ENCODE measurements around the gene TMEM63B. TPM values are rescaled to one million over a fixed set of nuclear protein-coding genes. Genes with fewer than 3 reads are reported as not detected.

TMEM63B gene
- 29.0 and 43.2 TPM in 2 replicates for total RNA-seq (2014; rRNA removed; shearing (Covaris generic))
- 14.1 and 14.3 TPM in 2 replicates for polyA plus RNA-seq (2016; fragmentation: Nextera tagmentation; extraction: Ambion mirVana)

DNA sequence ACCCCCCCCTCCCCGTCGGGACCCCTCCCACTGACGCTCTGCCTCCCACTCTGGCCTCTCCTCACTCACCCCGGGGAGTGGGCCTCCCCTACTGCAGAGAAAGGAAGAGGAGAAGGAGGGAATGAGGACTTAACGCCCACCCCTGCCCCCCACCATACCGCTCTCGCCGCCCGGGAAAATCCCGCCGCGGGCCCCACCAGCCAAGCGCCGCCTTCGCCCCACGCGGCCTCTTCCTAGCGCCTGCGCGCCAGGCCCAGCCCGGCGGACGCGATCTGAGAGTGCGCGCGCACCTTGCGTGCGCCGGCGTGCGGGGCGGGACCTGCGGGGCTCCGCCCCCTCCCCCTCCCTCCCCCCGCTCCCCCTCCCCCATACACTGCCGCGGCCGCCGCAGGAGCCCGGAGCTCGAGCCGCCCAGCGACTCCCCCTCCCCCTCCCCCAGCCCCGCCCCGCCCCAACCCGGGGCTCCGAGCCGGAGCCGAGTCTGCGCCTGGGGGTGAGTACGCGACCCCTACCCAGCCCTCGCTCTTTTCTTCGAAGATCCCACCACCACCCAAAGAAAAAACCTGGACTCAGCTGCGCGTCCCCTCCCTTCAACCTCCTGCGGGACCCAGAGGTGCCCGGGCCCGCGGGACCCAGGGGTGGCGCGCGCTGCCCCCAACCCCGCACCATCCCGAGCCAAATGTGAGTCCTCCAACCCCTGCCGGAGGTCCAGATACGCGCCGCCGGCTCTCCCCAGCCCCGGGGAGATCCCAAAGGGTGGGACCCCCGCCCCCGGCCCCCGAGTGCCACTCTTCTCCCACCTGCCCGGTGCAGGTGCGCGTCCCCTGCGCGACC is at the start of gene TMEM63B, which contains the start of gene MRPL14:
TSS of gene TMEM63B (plus strand) at position 369 of the 834 bp plus-strand sequence. CDS start 7,031 bp downstream, outside the sequence.
TSS of gene MRPL14 (minus strand) at position 267 of the 834 bp plus-strand sequence. CDS start 10,841 bp downstream, outside the sequence.
- H3K27me3 ChIP-seq (replicated peaks; ENCODE audit: insufficient read depth): no peaks in the 10 kb centered on the region
- H3F3A ChIP-seq (ENCODE audit: insufficient read depth): peaks cover 10% of the 10 kb centered on the region
- in situ Hi-C loops (cut with MboI): no loop called here
- peaks cover 86% of the 10 kb centered on the region for H3K79me2 ChIP-seq (ENCODE audit: insufficient read depth)
- H3K36me3 ChIP-seq (ENCODE audit: low read depth): no peaks in the 10 kb centered on the region
- peaks cover 31% of the 10 kb centered on the region for H3K4me1 ChIP-seq (ENCODE audit: insufficient read depth)
- WGBS, 2 experiments (ENCODE audit: low coverage in 1 of 2, low lambda C conversion rate in 2 of 2, missing lambda C conversion rate in 2 of 2): 1% methylated on average over 78 of the region's 80 CpGs; no CpG with 5 or more reads in 1 of the 2 experiments
- H3K9me2 ChIP-seq (ENCODE audit: insufficient read depth): no peaks in the 10 kb centered on the region
- H2AFZ ChIP-seq: peak within 1 kb of the TSS; percentile 81
- H3K4me3 ChIP-seq: peak within 1 kb of the TSS; percentile 86
- peak; percentile 97 for DNase-seq
- peaks cover 13% of the 10 kb centered on the region; the same call in 1 of the 2 replicates for H4K20me1 ChIP-seq (ENCODE audit: insufficient read depth)
- TF ChIP-seq EZH2 (IDR thresholded peaks at IDR 0.05; ENCODE audit: insufficient read depth, poor library complexity, severe bottlenecking): no peak
- no peak for TF ChIP-seq EZH2phosphoT487 (IDR thresholded peaks at IDR 0.05; ENCODE audit: insufficient read depth, low read depth)
- H3K27ac ChIP-seq: peak within 1 kb of the TSS; percentile 80
- peak within 1 kb of the TSS; percentile 87 for H3K4me2 ChIP-seq (ENCODE audit: unreplicated experiment)
- no peaks in the 10 kb centered on the region for H3K9me3 ChIP-seq (ENCODE audit: low read depth)
- peak within 1 kb of the TSS; percentile 89 for H3K9ac ChIP-seq

DNA sequence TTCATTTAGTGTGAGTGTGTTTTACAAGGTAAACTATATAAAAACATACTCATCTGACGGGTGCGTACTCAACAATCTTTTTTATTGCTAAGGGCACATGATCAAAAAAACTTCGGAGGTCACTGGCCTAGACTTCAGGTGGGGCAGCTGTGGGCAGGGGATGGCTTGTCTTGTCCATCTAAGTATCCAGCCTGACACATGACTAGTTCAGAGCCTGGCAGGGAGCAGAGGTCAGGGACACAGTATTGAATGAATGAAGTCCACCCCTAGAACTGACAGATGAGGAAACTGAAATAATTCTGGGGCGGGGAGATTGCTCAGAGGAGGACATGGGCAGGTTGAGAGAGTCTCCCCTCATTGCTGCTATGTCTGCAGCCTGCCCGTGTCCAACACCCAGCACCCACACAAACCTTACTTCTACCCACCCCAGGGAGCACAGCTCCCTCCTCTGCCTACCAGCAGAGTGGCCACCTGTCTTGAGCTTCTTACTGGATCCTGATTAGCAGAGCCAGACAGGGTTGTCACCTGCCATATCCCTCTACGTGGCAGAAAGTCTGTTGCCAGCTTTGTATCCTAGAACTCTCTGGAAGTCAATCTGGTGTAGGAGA is 49.0 kb upstream of the TMEM63B start:
- Histone ChIP-seq H3K9me3 (ENCODE audit: low read depth) (no peaks in the 10 kb centered on the region), H3K9ac (no peak overlapping the region), H3K4me2 (ENCODE audit: unreplicated experiment) (no peak overlapping the region), H3K4me1 (ENCODE audit: insufficient read depth) (peaks cover 17% of the 10 kb centered on the region), H3K79me2 (ENCODE audit: insufficient read depth) (no peaks in the 10 kb centered on the region), H3K36me3 (ENCODE audit: low read depth) (no peaks in the 10 kb centered on the region), H3F3A (ENCODE audit: insufficient read depth) (peaks cover 4% of the 10 kb centered on the region; the same call in 1 of the 2 replicates), H4K20me1 (ENCODE audit: insufficient read depth) (no peaks in the 10 kb centered on the region), H3K27me3 (replicated peaks; ENCODE audit: insufficient read depth) (no peaks in the 10 kb centered on the region), H3K27ac (no peak overlapping the region), H2AFZ (no peak overlapping the region), H3K9me2 (ENCODE audit: insufficient read depth) (no peaks in the 10 kb centered on the region), H3K4me3 (no peak overlapping the region)
- WGBS, 2 experiments (ENCODE audit: low coverage in 1 of 2, low lambda C conversion rate in 2 of 2, missing lambda C conversion rate in 2 of 2): 92 to 97% methylated on average over 6 of the region's 6 CpGs
- in situ Hi-C loops (cut with MboI): loop anchor here (25.0 kb wide), 1 partner anchor 416 kb away; no protein-coding TSS in a partner anchor
- TF ChIP-seq EZH2phosphoT487 (IDR thresholded peaks at IDR 0.05; ENCODE audit: insufficient read depth, low read depth): no peak
- no peak for TF ChIP-seq EZH2 (IDR thresholded peaks at IDR 0.05; ENCODE audit: insufficient read depth, poor library complexity, severe bottlenecking)
- DNase-seq: no peak

DNA sequence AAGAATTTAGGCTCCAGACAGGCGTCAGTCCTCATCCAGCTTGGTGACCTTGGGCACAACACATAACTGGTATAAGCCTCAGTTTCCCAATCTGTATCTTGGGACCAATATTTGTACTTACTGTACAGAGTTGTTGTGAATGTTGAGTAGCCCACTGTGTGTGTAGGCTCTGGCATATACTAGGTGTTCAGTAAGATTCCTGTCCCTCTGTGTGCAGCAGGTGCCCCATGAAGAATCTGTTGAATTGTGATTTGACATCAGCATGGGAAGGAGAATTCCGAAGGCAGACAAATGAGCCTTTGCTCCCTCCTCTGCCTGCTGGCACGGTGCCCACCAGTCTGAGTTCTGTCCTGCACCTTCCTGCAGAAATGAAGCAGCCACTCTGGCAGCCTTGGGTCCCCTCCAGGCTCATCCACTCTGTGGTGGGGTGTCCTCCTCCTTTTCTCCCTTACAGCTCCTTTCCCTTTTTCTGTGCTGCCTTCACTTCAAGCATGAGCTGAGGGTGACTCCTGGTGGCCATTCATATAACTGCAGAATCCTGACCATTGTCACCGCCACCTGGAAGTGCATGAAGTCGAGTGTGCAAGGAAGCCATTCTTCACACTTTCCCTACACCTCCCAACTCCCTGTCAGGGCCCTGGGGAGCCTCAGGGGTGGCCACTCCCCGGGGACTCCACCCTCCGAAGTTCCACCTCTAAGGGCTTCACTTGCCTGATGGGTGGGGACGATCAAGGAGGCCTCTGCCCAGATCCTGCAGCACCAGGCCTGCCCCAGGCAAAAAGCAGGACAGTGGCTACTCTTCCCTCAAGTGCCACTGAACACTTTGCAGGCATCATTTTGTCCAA is 48.3 kb upstream of the TMEM63B start:
- Histone ChIP-seq H3K79me2 (ENCODE audit: insufficient read depth) (no peaks in the 10 kb centered on the region), H3K9ac (no peak overlapping the region), H3F3A (ENCODE audit: insufficient read depth) (no peaks in the 10 kb centered on the region), H3K9me2 (ENCODE audit: insufficient read depth) (no peaks in the 10 kb centered on the region), H3K36me3 (ENCODE audit: low read depth) (no peaks in the 10 kb centered on the region), H3K4me3 (no peak overlapping the region), H3K4me2 (ENCODE audit: unreplicated experiment) (no peak overlapping the region), H3K27me3 (replicated peaks; ENCODE audit: insufficient read depth) (no peaks in the 10 kb centered on the region), H3K4me1 (ENCODE audit: insufficient read depth) (peaks cover 11% of the 10 kb centered on the region), H3K9me3 (ENCODE audit: low read depth) (no peaks in the 10 kb centered on the region), H3K27ac (no peak overlapping the region), H4K20me1 (ENCODE audit: insufficient read depth) (no peaks in the 10 kb centered on the region), H2AFZ (no peak overlapping the region)
- TF ChIP-seq EZH2 (IDR thresholded peaks at IDR 0.05; ENCODE audit: insufficient read depth, poor library complexity, severe bottlenecking): no peak
- TF ChIP-seq EZH2phosphoT487 (IDR thresholded peaks at IDR 0.05; ENCODE audit: insufficient read depth, low read depth): no peak
- in situ Hi-C loops (cut with MboI): loop anchor here (25.0 kb wide), 1 partner anchor 417 kb away; no protein-coding TSS in a partner anchor
- 11 to 14% methylated on average over 8 of the region's 8 CpGs for WGBS, 2 experiments (ENCODE audit: low coverage in 1 of 2, low lambda C conversion rate in 2 of 2, missing lambda C conversion rate in 2 of 2)
- DNase-seq: peak; percentile 74
